ENCODE measurements around the gene PNMA6F.
"Not testable (repeated sequence)": the region's sequence is repeated elsewhere in the genome, so short reads cannot be mapped to it uniquely, and the experiment has no call there.

Gene PNMA6F

GRCh38 chrX:153303276-153304262 lies 18.0 kb downstream of the PNMA6F start:
- in situ Hi-C loops (cut with MboI; ENCODE audit: low sequenced_read_pairs) = no loop called here

- in situ Hi-C loops (cut with MboI; ENCODE audit: low sequenced_read_pairs) = no loop called here
Observed at GRCh38 chrX:153302796-153303195, 18.8 kb downstream of the PNMA6F start.

- in situ Hi-C loops (cut with MboI; ENCODE audit: low sequenced_read_pairs) = no loop called here
Observed at GRCh38 chrX:153301746-153302145, 19.8 kb downstream of the PNMA6F start.

- in situ Hi-C loops (cut with MboI; ENCODE audit: low sequenced_read_pairs) = no loop called here
Observed at GRCh38 chrX:153299855-153300254, 21.7 kb downstream of the PNMA6F start.

GRCh38 chrX:153297376-153297775 lies 24.2 kb downstream of the PNMA6F start:
- in situ Hi-C loops (cut with MboI; ENCODE audit: low sequenced_read_pairs) = no loop called here

- in situ Hi-C loops (cut with MboI; ENCODE audit: low sequenced_read_pairs) = not testable (repeated sequence)
Observed at GRCh38 chrX:153293485-153294071, 28.0 kb downstream of the PNMA6F start.

- in situ Hi-C loops (cut with MboI; ENCODE audit: low sequenced_read_pairs) = not testable (repeated sequence)
Observed at GRCh38 chrX:153288807-153289206, 32.8 kb downstream of the PNMA6F start.

GRCh38 chrX:153285678-153286077 lies 35.9 kb downstream of the PNMA6F start:
- in situ Hi-C loops (cut with MboI; ENCODE audit: low sequenced_read_pairs) = not testable (repeated sequence)

- in situ Hi-C loops (cut with MboI; ENCODE audit: low sequenced_read_pairs) = not testable (repeated sequence)
Observed at GRCh38 chrX:153283982-153284381, 37.6 kb downstream of the PNMA6F start.

- in situ Hi-C loops (cut with MboI; ENCODE audit: low sequenced_read_pairs) = not testable (repeated sequence)
Observed at GRCh38 chrX:153281784-153282183, 39.8 kb downstream of the PNMA6F start.

GRCh38 chrX:153279304-153279703 lies 42.3 kb downstream of the PNMA6F start:
- in situ Hi-C loops (cut with MboI; ENCODE audit: low sequenced_read_pairs) = not testable (repeated sequence)

GRCh38 chrX:153276049-153276448 lies 45.5 kb downstream of the PNMA6F start:
- in situ Hi-C loops (cut with MboI; ENCODE audit: low sequenced_read_pairs) = not testable (repeated sequence)

GRCh38 chrX:153275418-153275817 lies 46.1 kb downstream of the PNMA6F start:
- in situ Hi-C loops (cut with MboI; ENCODE audit: low sequenced_read_pairs) = not testable (repeated sequence)

GRCh38 chrX:153272584-153272983 lies 49.0 kb downstream of the PNMA6F start:
- in situ Hi-C loops (cut with MboI; ENCODE audit: low sequenced_read_pairs) = not testable (repeated sequence)

- in situ Hi-C loops (cut with MboI; ENCODE audit: low sequenced_read_pairs) = not testable (repeated sequence)
Observed at GRCh38 chrX:153272070-153272469, 49.5 kb downstream of the PNMA6F start.
